Limb (tissue), 2 donors: Measurements from ENCODE around the gene CABYR.
"Not testable (repeated sequence)": the region's sequence is repeated elsewhere in the genome, so short reads cannot be mapped to it uniquely, and the experiment has no call there.

ENCODE experiments used
- DNase-seq, 2 donors: peaks; one replicate each; pipeline ENCODE4 v3.0.0-alpha.2; 2016; ENCODE audit errors: extremely low spot score in 2 of 2

CABYR gene

GRCh38 chr18:24127735-24128134 is 11.1 kb upstream of the CABYR start:
- no peak for DNase-seq

- DNase-seq: no peak
Measured at GRCh38 chr18:24128700-24129099, 10.2 kb upstream of the CABYR start.

GRCh38 chr18:24130494-24130893 is 8.4 kb upstream of the CABYR start:
- DNase-seq: no peak

GRCh38 chr18:24136967-24137373 is 1.9 kb upstream of the CABYR start:
- no peak for DNase-seq

- DNase-seq: no peak
Measured at GRCh38 chr18:24138409-24138788, 463 bp upstream of the CABYR start.

- no peak for DNase-seq
Measured at GRCh38 chr18:24140697-24141096, 1.8 kb downstream of the CABYR start.

GRCh38 chr18:24142376-24142775 is 3.5 kb downstream of the CABYR start:
- DNase-seq: no peak

- DNase-seq: not testable (repeated sequence)
Measured at GRCh38 chr18:24149591-24149990, 10.7 kb downstream of the CABYR start.

GRCh38 chr18:24153397-24153796 is 14.5 kb downstream of the CABYR start:
- DNase-seq: no peak

- no peak for DNase-seq
Measured at GRCh38 chr18:24157855-24158254, 19.0 kb downstream of the CABYR start.

- DNase-seq: no peak
Measured at GRCh38 chr18:24160086-24160485, 21.2 kb downstream of the CABYR start.

GRCh38 chr18:24161304-24161703 is 22.4 kb downstream of the CABYR start:
- no peak for DNase-seq

GRCh38 chr18:24168496-24168895 is 29.6 kb downstream of the CABYR start:
- DNase-seq: no peak

- no peak for DNase-seq
Measured at GRCh38 chr18:24170360-24170759, 31.5 kb downstream of the CABYR start.

- DNase-seq: no peak
Measured at GRCh38 chr18:24173997-24174396, 35.1 kb downstream of the CABYR start.

- peak in 1 of 2 donors; percentile 62 for DNase-seq
Measured at GRCh38 chr18:24176727-24177416, 38.0 kb downstream of the CABYR start.

- no peak for DNase-seq
Measured at GRCh38 chr18:24177499-24178133, 38.8 kb downstream of the CABYR start.

GRCh38 chr18:24180048-24180447 is 41.2 kb downstream of the CABYR start:
- DNase-seq: no peak

GRCh38 chr18:24181806-24182205 is 42.9 kb downstream of the CABYR start:
- DNase-seq: no peak

GRCh38 chr18:24185805-24186204 is 46.9 kb downstream of the CABYR start:
- DNase-seq: no peak

GRCh38 chr18:24187049-24187448 is 48.2 kb downstream of the CABYR start:
- no peak for DNase-seq

- no peak for DNase-seq
Measured at GRCh38 chr18:24187689-24188088, 48.8 kb downstream of the CABYR start.

GRCh38 chr18:24188120-24188519 is 49.3 kb downstream of the CABYR start:
- no peak for DNase-seq
